HG03565 (cell line): ENCODE measurements around the gene CLDND2.

Experiments
- ATAC-seq: cut with Tn5 transposase; IDR thresholded peaks from one replicate; pipeline ENCODE4 v1.9.1; 2021; ENCODE audit warnings: mild to moderate bottlenecking, moderate library complexity; ENCODE audit not compliant: unreplicated experiment

CLDND2 gene

GRCh38 chr19:51386882-51387520 lies 18.2 kb upstream of the CLDND2 start:
- no peak for ATAC-seq

- ATAC-seq, result no peak
These were observed 13.2 kb upstream of the CLDND2 start for GRCh38 chr19:51382004-51382403.

- ATAC-seq, result no peak
These were observed 11.6 kb upstream of the CLDND2 start for GRCh38 chr19:51380379-51380778.

- ATAC-seq, result no peak
These were observed 8.6 kb upstream of the CLDND2 start for GRCh38 chr19:51377422-51377821.

GRCh38 chr19:51375504-51376221 lies 6.9 kb upstream of the CLDND2 start:
- ATAC-seq, result no peak

GRCh38 chr19:51372649-51373504 lies 4.1 kb upstream of the CLDND2 start, which contains the start of gene NKG7:
Gene NKG7, minus strand, starts transcription at chr19:51372654. Its CDS starts 119 bp downstream, at chr19:51372535.
- ATAC-seq, result no peak

GRCh38 chr19:51372021-51372648 lies 3.3 kb upstream of the CLDND2 start:
- no peak for ATAC-seq

- ATAC-seq, result no peak
These were observed 2.4 kb upstream of the CLDND2 start for GRCh38 chr19:51371186-51371690.

- ATAC-seq, result no peak
These were observed 1.4 kb upstream of the CLDND2 start for GRCh38 chr19:51370230-51370629.

- peak; percentile 50 for ATAC-seq
These were observed 1.0 kb downstream of the CLDND2 start for GRCh38 chr19:51367565-51368365.

GRCh38 chr19:51367255-51367564 lies 1.6 kb downstream of the CLDND2 start:
- no peak for ATAC-seq

GRCh38 chr19:51366389-51367254 lies 2.2 kb downstream of the CLDND2 start:
- ATAC-seq, result no peak

GRCh38 chr19:51365965-51366388 lies 2.8 kb downstream of the CLDND2 start, which contains the start of gene ETFB:
Gene ETFB, minus strand, starts transcription at chr19:51366388. Its CDS starts 62 bp downstream, at chr19:51366326.
- ATAC-seq, result no peak

- ATAC-seq, result no peak
These were observed 3.4 kb downstream of the CLDND2 start for GRCh38 chr19:51365211-51365964.

GRCh38 chr19:51364200-51365106 lies 4.3 kb downstream of the CLDND2 start:
- ATAC-seq, result no peak

GRCh38 chr19:51361239-51361638 lies 7.6 kb downstream of the CLDND2 start:
- no peak for ATAC-seq

- no peak for ATAC-seq
These were observed 9.5 kb downstream of the CLDND2 start for GRCh38 chr19:51359294-51359693.
